MM.1S (cell line): Measurements from ENCODE around the gene FAM217A.

Experiments
- DNase-seq: peaks from one replicate; pipeline ENCODE4 v3.0.0-alpha.2; 2015
- H2AFZ ChIP-seq: fragments of 300-600 bp; sonication (generic); 2 replicates; pipeline ENCODE4 v1.6.0; 2016; ENCODE audit warnings: antibody characterized with exemption, low read length
- H3F3A ChIP-seq: fragments of 300-600 bp; sonication (generic); 2 replicates; pipeline ENCODE4 v1.6.1; 2016; ENCODE audit warnings: mild to moderate bottlenecking, antibody characterized with exemption, low read length, moderate library complexity, mixed read lengths; ENCODE audit not compliant: insufficient read depth
- H3K27ac ChIP-seq: fragments of 300-600 bp; sonication (generic); 2 replicates; pipeline ENCODE4 v1.5.1; 2016; ENCODE audit warnings: mild to moderate bottlenecking, low read length
- H3K27me3 ChIP-seq: fragments of 300-600 bp; sonication (generic); replicated peaks from 2 replicates; pipeline ENCODE4 v1.6.0; 2016; ENCODE audit warnings: low read length; ENCODE audit not compliant: insufficient read depth
- H3K36me3 ChIP-seq: fragments of 300-600 bp; sonication (generic); replicated peaks from 2 replicates; pipeline ENCODE4 v1.6.1; 2016; ENCODE audit warnings: mild to moderate bottlenecking, low read length, mixed read lengths; ENCODE audit not compliant: insufficient read depth
- H3K4me1 ChIP-seq: fragments of 300-600 bp; sonication (generic); 2 replicates; pipeline ENCODE4 v1.6.1; 2016; ENCODE audit warnings: low read length, mixed read lengths
- H3K4me2 ChIP-seq: fragments of 300-600 bp; sonication (generic); 2 replicates; pipeline ENCODE4 v1.6.0; 2016; ENCODE audit warnings: low read depth, low read length
- H3K4me3 ChIP-seq: fragments of 300-600 bp; sonication (generic); 2 replicates; pipeline ENCODE4 v1.5.1; 2016; ENCODE audit warnings: low read length, mixed read lengths
- H3K79me2 ChIP-seq: fragments of 300-600 bp; sonication (generic); 2 replicates; pipeline ENCODE4 v1.6.1; 2016; ENCODE audit warnings: mixed run types, low read length, mixed read lengths
- H3K9ac ChIP-seq: fragments of 300-600 bp; sonication (generic); 2 replicates; pipeline ENCODE4 v1.6.1; 2016; ENCODE audit warnings: low read length, mixed read lengths
- H3K9me2 ChIP-seq: fragments of 300-600 bp; sonication (generic); replicated peaks from 2 replicates; pipeline ENCODE4 v1.6.1; 2016; ENCODE audit warnings: mild to moderate bottlenecking, low read length, mixed read lengths; ENCODE audit not compliant: insufficient read depth
- H3K9me3 ChIP-seq: fragments of 300-600 bp; sonication (generic); replicated peaks from 2 replicates; pipeline ENCODE4 v1.6.1; 2016; ENCODE audit warnings: mild to moderate bottlenecking, low read length, mixed read lengths; ENCODE audit not compliant: insufficient read depth
- H4K20me1 ChIP-seq: fragments of 300-600 bp; sonication (generic); 2 replicates; pipeline ENCODE4 v1.6.1; 2016; ENCODE audit warnings: mild to moderate bottlenecking, low read length, moderate library complexity, mixed read lengths; ENCODE audit not compliant: insufficient read depth
- CTCF ChIP-seq: fragments of 300-600 bp; sonication (generic); IDR thresholded peaks from 2 replicates; pipeline ENCODE4 v1.5.1; 2016; ENCODE audit warnings: antibody characterized with exemption, low read length, mixed read lengths
- EZH2 ChIP-seq: fragments of 300-600 bp; sonication (generic); optimal IDR thresholded peaks from 2 replicates; pipeline ENCODE3; 2017; ENCODE audit warnings: low read depth, mild to moderate bottlenecking, antibody characterized with exemption, low read length, mixed read lengths
- EZH2phosphoT487 ChIP-seq: fragments of 300-600 bp; sonication (generic); IDR thresholded peaks from 2 replicates; pipeline ENCODE4 v1.6.1; 2018; ENCODE audit warnings: antibody characterized with exemption, low read length

Gene FAM217A

GRCh38 chr6:4074478-4075235 is 4.3 kb downstream of the FAM217A start:
- no peak for DNase-seq
- no peaks in the 10 kb centered on the region for H3K4me1 ChIP-seq
- no peak for TF ChIP-seq EZH2
- TF ChIP-seq EZH2phosphoT487, result no peak
- TF ChIP-seq CTCF, result no peak
- no peaks in the 10 kb centered on the region for H3F3A ChIP-seq
- no peak overlapping the region for H3K27ac ChIP-seq
- no peaks in the 10 kb centered on the region for H3K9me2 ChIP-seq
- no peaks in the 10 kb centered on the region for H3K9me3 ChIP-seq
- no peak overlapping the region for H3K9ac ChIP-seq
- H3K4me2 ChIP-seq, result no peak overlapping the region
- no peak overlapping the region for H2AFZ ChIP-seq
- H3K36me3 ChIP-seq, result no peaks in the 10 kb centered on the region
- H3K27me3 ChIP-seq, result no peaks in the 10 kb centered on the region
- H3K4me3 ChIP-seq, result no peak overlapping the region
- no peaks in the 10 kb centered on the region for H3K79me2 ChIP-seq
- no peaks in the 10 kb centered on the region for H4K20me1 ChIP-seq

GRCh38 chr6:4071330-4071729 is 7.6 kb downstream of the FAM217A start:
- Histone ChIP-seq H2AFZ (no peak overlapping the region), H3K27me3 (no peaks in the 10 kb centered on the region)

GRCh38 chr6:4069199-4069598 is 9.7 kb downstream of the FAM217A start:
- H3K9me2 ChIP-seq, result no peaks in the 10 kb centered on the region
- no peak overlapping the region for H3K27ac ChIP-seq
- no peaks in the 10 kb centered on the region for H3K9me3 ChIP-seq
- H3F3A ChIP-seq, result no peaks in the 10 kb centered on the region
- no peak overlapping the region for H3K4me2 ChIP-seq
- no peaks in the 10 kb centered on the region for H3K79me2 ChIP-seq
- TF ChIP-seq CTCF, result no peak
- no peak for TF ChIP-seq EZH2
- no peak for TF ChIP-seq EZH2phosphoT487
- H3K27me3 ChIP-seq, result no peaks in the 10 kb centered on the region
- no peak overlapping the region for H3K9ac ChIP-seq
- H3K4me3 ChIP-seq, result no peak overlapping the region
- no peaks in the 10 kb centered on the region for H3K36me3 ChIP-seq
- no peak for DNase-seq
- H3K4me1 ChIP-seq, result no peaks in the 10 kb centered on the region
- no peaks in the 10 kb centered on the region for H4K20me1 ChIP-seq
- no peak overlapping the region for H2AFZ ChIP-seq

More at GRCh38 chr6:4071330-4071729, 7.6 kb downstream of the FAM217A start:
- H3K27ac ChIP-seq, result no peak overlapping the region
- TF ChIP-seq EZH2phosphoT487, result no peak
- TF ChIP-seq CTCF, result no peak
- H3K4me2 ChIP-seq, result no peak overlapping the region
- DNase-seq, result no peak
- no peaks in the 10 kb centered on the region for H3K4me1 ChIP-seq
- H3K9ac ChIP-seq, result no peak overlapping the region
- H3K79me2 ChIP-seq, result no peaks in the 10 kb centered on the region
- no peaks in the 10 kb centered on the region for H3F3A ChIP-seq
- no peaks in the 10 kb centered on the region for H3K9me3 ChIP-seq
- H3K9me2 ChIP-seq, result no peaks in the 10 kb centered on the region
- H3K4me3 ChIP-seq, result no peak overlapping the region
- no peaks in the 10 kb centered on the region for H4K20me1 ChIP-seq
- no peaks in the 10 kb centered on the region for H3K36me3 ChIP-seq
